Vagina (tissue), 2 donors: ENCODE results near the gene FAM149B1.

Source experiments
- POLR2A ChIP-seq, 2 donors: fragments of 450-650 bp; IDR thresholded peaks; one replicate each; pipeline ENCODE4 v1.6.1; 2017; ENCODE audit warnings: antibody characterized with exemption in 2 of 2, mild to moderate bottlenecking in 2 of 2, moderate library complexity in 2 of 2
- TF ChIP-seq, protein P1 (sequence below), 3 experiments: fragments of 450-650 bp in 2 of 3; fragments of 200-600 bp in 1 of 3; sonication (generic) in 1 of 3; IDR thresholded peaks; one replicate each; pipeline ENCODE4 v1.5.1; 2017 to 2019; ENCODE audit warnings: antibody characterized with exemption in 3 of 3, mild to moderate bottlenecking in 2 of 3, moderate library complexity in 2 of 3

DNA sequence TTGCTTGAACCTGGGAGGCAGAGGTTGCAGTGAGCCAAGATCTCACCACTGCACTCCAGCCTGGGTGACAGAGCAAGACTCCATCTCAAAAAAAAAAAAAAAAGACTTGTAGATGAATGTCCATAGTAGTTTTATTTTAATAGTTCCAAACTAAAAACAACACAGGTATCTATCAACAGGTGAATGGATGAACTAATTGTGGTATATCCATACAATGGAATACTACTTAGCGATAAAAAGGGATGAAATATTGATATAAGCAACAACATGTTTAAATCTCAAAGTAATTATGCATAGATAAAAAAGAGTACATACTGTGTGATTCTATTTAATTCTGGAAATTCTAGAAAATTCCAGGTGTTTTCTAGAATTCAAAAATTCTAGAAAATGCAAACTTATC lies 122.0 kb downstream of the FAM149B1 start:
- no peak for TF ChIP-seq POLR2A (IDR thresholded peaks at IDR 0.05)
- TF ChIP-seq, protein P1, sequence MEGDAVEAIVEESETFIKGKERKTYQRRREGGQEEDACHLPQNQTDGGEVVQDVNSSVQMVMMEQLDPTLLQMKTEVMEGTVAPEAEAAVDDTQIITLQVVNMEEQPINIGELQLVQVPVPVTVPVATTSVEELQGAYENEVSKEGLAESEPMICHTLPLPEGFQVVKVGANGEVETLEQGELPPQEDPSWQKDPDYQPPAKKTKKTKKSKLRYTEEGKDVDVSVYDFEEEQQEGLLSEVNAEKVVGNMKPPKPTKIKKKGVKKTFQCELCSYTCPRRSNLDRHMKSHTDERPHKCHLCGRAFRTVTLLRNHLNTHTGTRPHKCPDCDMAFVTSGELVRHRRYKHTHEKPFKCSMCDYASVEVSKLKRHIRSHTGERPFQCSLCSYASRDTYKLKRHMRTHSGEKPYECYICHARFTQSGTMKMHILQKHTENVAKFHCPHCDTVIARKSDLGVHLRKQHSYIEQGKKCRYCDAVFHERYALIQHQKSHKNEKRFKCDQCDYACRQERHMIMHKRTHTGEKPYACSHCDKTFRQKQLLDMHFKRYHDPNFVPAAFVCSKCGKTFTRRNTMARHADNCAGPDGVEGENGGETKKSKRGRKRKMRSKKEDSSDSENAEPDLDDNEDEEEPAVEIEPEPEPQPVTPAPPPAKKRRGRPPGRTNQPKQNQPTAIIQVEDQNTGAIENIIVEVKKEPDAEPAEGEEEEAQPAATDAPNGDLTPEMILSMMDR (IDR thresholded peaks at IDR 0.05): no peak
